ENCODE measurements around the gene SMIM15.

- TF ChIP-seq MXI1 (IDR thresholded peaks at IDR 0.05; ENCODE audit: low read depth, low read length) = no peak
- TF ChIP-seq MAX (IDR thresholded peaks at IDR 0.05; ENCODE audit: low read depth) = no peak
- TF ChIP-seq, protein P1, sequence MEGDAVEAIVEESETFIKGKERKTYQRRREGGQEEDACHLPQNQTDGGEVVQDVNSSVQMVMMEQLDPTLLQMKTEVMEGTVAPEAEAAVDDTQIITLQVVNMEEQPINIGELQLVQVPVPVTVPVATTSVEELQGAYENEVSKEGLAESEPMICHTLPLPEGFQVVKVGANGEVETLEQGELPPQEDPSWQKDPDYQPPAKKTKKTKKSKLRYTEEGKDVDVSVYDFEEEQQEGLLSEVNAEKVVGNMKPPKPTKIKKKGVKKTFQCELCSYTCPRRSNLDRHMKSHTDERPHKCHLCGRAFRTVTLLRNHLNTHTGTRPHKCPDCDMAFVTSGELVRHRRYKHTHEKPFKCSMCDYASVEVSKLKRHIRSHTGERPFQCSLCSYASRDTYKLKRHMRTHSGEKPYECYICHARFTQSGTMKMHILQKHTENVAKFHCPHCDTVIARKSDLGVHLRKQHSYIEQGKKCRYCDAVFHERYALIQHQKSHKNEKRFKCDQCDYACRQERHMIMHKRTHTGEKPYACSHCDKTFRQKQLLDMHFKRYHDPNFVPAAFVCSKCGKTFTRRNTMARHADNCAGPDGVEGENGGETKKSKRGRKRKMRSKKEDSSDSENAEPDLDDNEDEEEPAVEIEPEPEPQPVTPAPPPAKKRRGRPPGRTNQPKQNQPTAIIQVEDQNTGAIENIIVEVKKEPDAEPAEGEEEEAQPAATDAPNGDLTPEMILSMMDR (IDR thresholded peaks at IDR 0.05) = no peak
- TF ChIP-seq, protein P2, sequence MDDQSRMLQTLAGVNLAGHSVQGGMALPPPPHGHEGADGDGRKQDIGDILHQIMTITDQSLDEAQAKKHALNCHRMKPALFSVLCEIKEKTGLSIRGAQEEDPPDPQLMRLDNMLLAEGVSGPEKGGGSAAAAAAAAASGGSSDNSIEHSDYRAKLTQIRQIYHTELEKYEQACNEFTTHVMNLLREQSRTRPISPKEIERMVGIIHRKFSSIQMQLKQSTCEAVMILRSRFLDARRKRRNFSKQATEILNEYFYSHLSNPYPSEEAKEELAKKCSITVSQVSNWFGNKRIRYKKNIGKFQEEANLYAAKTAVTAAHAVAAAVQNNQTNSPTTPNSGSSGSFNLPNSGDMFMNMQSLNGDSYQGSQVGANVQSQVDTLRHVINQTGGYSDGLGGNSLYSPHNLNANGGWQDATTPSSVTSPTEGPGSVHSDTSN (IDR thresholded peaks at IDR 0.05) = no peak
- TF ChIP-seq TAF1 (IDR thresholded peaks at IDR 0.05; ENCODE audit: borderline replicate concordance, low read depth, low read length) = no peak
- TF ChIP-seq SIN3A (IDR thresholded peaks at IDR 0.05; ENCODE audit: borderline replicate concordance, low read depth, low read length) = no peak
- TF ChIP-seq IRF3 (IDR thresholded peaks at IDR 0.05; ENCODE audit: low read depth, low read length) = no peak
- TF ChIP-seq GABPA (IDR thresholded peaks at IDR 0.05; ENCODE audit: low read depth) = no peak
- TF ChIP-seq POLR2AphosphoS5 (IDR thresholded peaks at IDR 0.05; ENCODE audit: low read depth, low read length) = no peak
- no peak for TF ChIP-seq RAD21 (IDR thresholded peaks at IDR 0.05; ENCODE audit: low read length)
Observed at GRCh38 chr5:61177716-61178115, 15.4 kb upstream of the SMIM15 start.
